ENCODE results near the gene EARS2.

- TF ChIP-seq CTCF (IDR thresholded peaks at IDR 0.05; ENCODE audit: low read length): no peak
- no peak for TF ChIP-seq EZH2 (IDR thresholded peaks at IDR 0.05; ENCODE audit: borderline replicate concordance, low read length)
Observed at GRCh38 chr16:23521965-23522364, 35.2 kb downstream of the EARS2 start.

Measured in OCI-LY1 (cell line).